C4-2B (cell line): ENCODE data around the gene BPI.
"Not testable (repeated sequence)": the region's sequence is repeated elsewhere in the genome, so short reads cannot be mapped to it uniquely, and the experiment has no call there.

ENCODE experiments used
- H3K27ac ChIP-seq: fragments of 450-650 bp; 2 replicates; pipeline ENCODE4 v1.5.1; 2017
- CTCF ChIP-seq: fragments of 450-650 bp; conservative IDR thresholded peaks from 2 replicates; pipeline ENCODE4 v1.5.1; 2017; ENCODE audit warnings: mild to moderate bottlenecking
- ZFX ChIP-seq: fragments of 450-650 bp; IDR thresholded peaks from 2 replicates; pipeline ENCODE4 v1.6.1; 2017

Gene BPI

DNA sequence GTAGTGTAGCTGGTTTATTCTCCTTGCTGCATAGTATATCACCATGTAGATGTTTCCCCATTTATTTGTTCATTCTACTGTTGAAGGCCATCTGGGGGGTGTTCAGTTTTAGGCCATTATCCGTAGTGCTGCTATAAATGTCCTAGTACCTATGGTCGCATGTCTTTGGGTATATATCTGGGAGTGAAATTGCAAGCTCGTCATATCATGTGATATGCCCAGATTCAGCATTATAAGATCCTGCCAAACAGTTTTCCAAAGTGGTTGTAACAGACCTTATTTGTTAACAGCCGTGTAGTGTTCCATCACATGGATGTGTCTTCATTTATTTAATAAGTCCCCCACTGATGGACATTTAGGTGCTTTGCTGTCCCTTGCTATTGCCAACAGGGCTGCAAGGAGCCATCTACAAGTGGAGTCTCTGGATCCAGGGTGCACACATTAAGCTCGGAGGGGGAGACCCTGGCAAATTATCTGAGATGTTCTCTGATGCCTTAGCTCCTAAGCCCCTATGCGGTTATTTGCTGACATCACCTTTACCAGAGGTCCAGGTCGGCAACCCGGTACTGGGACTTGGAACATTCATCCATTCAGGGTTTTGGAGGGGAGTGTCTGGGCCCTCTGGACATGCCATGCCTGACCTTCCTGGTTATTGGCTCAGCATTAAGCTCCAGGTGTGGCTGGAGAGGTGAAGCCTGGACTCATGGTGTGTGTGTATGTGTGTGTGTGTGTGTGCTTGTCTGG is 59.2 kb downstream of the BPI start:
- H3K27ac ChIP-seq: no peak overlapping the region
- TF ChIP-seq ZFX (no peak), CTCF (no peak)

DNA sequence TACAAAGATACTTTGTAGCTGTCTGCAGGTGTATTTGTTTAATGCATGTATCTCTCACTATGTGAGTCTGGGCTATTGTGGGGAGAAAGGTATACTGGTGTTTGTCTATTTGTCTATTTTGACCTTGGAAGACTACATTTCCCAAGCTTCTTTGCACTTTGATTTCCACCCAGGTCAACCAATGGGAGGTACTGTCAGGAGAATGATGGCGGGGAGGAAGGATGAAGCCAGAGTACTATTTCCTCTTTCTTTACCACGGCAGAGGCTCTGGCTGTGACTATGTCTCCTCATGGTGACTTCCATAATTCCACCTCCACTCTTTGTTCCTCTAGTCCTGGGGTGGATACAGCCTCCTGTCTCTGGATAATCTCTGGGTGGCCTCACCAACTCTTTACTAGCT is 65.4 kb downstream of the BPI start:
- TF ChIP-seq CTCF (no peak), ZFX (no peak)
- H3K27ac ChIP-seq: no peak overlapping the region

- H3K27ac ChIP-seq: no peak overlapping the region
- TF ChIP-seq ZFX: no peak
- TF ChIP-seq CTCF: no peak
Observed at GRCh38 chr20:38372806-38373205, 68.8 kb downstream of the BPI start.

DNA sequence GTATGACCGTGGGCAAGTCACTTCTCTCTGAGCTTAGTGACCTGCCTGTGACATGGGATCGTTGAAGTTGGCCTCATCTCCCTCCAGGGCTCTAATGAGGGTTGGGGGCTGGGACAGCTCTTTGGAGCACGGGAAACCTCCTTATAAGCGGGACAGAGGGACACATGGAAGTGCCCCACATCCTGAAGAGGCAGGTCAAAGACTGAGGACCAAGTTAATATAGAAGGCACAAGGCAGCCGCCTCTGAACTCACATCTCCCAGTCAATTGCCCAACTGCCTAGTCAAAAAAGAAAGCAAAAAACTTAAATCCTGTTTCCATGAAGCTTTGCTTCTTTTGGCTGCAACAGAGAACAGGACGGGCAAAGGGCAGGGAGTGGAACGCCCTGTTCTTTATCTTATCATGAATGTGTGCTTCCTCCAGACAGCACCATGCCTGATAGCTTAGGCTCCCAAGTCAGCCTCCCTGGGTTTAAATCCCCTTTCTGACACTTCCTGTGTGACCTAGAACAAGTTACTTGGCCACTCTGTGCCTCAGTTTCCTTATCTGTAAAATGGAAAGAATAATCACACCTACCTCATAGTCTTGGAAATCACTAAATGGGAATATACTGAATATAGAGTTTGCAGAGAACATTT is 69.4 kb downstream of the BPI start:
- TF ChIP-seq ZFX: no peak
- TF ChIP-seq CTCF: no peak
- H3K27ac ChIP-seq: no peak overlapping the region

DNA sequence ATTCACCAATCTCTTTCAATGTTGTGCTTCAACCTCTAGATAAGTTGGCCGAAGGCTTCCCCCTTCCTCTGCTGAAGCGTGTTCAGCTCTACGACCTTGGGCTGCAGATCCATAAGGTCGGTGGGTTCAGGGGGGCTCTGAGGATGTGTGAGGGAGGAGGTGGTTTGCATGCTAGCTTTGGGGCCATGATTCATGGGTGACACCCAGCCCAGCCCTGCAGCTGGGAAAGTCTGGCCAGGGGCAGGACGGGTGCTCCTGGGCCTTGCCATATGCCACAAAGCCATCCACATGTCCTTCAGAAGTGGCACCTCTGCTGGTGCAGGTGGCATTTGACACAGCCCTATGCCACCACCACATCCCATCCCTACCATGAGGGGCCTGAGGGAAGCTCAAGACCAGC is 69.9 kb downstream of the BPI start:
- no peak overlapping the region for H3K27ac ChIP-seq
- TF ChIP-seq CTCF (no peak), ZFX (no peak)

- TF ChIP-seq CTCF: no peak
- no peak for TF ChIP-seq ZFX
- no peak overlapping the region for H3K27ac ChIP-seq
Observed at GRCh38 chr20:38377039-38377685, 73.2 kb downstream of the BPI start.

DNA sequence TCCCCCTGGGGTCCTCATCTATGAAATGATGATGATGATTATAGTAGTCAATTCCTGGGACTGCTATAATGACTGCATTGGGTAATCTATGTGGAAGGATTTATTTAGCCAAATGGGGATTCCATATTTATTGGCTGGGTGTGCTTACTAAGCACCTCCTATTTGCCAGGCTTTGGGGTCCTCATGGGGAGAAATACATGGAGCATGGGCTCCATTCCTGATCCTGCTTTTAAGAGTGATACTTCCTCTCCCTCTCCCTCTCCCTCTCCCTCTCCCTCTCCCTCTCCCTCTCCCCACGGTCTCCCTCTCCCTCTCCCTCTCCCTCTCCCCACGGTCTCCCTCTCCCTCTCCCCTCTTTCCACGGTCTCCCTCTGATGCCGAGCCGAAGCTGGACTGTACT is 73.9 kb downstream of the BPI start:
- not testable (repeated sequence) for H3K27ac ChIP-seq
